ENCODE measurements around the gene NBPF1.
"Not testable (repeated sequence)": the region's sequence is repeated elsewhere in the genome, so short reads cannot be mapped to it uniquely, and the experiment has no call there.

The NBPF1 gene

DNA sequence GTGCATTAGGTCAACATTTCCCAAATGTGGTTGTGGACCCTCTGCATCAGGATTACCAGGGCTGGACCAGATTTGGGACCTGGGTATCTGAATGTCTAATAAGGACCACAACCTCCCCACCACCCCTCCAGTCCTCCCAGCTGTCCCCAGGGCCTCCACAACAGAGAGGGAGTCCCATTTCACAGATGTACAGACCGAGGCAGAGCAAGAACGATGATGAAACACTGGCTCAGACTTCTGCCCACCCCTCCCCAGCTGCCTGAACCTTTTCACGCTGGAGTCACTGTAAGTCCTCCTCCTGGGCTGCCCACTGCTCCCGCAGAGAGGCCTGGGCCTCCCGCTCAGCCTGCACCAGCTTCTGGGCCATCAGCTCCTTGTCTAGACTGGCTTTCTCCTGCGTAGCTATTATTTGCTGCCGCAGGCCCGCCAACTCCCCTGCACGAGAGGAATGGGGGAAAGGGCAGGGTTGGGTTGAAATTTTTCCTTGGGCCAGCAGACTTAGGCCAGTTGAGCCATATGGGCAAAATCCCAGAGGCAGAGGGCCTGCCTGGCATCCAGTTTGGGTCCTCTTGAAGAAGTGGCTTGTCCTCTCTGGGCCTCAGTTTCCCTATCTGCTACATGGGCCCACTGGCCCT, 8.4 kb upstream of the NBPF1 start:
- not testable (repeated sequence) for DNase-seq

DNA sequence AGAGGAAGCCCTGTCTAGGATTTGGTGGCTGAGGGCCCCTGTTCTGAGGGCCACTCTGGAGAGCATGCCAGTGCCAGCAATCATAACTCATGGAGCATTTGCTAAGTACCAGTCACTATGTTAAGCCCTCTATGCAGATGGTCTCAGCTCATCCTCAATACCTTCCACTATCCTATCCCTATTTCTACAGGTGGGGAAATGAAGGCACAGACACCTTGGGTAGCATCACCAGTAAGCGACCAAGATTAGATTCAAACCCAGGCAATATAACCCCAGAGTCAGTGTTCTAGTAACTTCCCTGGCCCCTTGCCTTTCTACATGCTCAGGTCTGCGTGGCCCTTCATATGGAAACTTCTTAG, 7.9 kb upstream of the NBPF1 start:
- no peak for DNase-seq

DNA sequence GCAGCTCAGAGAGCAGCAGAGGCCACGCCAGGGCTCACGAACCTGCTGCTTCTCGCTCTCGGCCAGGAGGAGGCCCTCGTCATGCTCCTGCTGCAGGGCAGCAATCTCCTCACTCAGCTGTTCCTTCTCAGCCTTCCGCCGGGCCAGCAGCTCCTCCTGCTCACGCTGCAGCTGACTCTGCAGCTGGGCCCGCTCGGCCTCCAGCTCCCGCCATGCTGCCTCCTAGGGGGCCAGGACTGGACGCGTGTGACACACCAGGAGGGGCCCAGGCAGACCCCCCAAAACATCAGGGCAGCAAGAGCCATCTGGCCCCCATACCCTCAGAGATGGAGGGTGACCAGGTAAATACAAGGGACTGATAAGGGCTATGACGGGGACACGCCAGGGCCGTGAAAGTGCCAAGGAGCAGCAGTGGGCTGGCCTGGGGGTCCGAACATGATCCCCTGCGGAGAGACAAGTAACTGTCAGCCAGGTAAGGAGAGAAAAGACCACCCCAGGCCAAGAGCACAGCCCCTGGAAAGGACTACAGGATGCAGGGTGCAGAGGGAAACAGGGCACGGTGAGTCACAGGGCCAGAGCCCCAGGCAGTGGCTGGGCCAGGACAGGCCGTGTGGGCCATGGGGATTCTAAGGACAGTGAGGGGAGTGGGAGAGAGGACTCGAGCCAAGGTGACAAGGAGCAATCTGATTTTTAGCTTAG, 6.6 kb upstream of the NBPF1 start:
- DNase-seq, result not testable (repeated sequence)

DNA sequence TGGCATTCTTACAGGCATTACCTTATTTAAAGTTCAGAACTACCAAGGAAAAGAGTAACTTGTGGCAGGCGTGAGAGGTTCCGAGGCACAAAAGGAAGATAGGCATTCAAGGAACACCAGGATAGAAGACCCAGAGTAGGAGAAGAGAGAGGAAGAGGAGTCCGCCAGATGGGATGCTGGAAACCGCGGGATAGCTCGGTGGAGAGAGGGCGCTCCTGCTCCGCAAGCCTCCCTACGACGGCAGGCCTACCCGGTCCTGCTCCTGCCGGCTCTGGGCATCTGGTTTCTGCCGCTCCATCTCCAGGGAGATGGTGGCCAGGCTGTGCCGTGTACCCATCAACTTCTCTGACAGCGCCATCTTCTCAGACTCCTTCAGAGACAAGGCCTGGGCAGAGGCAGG, 5.4 kb upstream of the NBPF1 start:
- DNase-seq, result no peak

DNA sequence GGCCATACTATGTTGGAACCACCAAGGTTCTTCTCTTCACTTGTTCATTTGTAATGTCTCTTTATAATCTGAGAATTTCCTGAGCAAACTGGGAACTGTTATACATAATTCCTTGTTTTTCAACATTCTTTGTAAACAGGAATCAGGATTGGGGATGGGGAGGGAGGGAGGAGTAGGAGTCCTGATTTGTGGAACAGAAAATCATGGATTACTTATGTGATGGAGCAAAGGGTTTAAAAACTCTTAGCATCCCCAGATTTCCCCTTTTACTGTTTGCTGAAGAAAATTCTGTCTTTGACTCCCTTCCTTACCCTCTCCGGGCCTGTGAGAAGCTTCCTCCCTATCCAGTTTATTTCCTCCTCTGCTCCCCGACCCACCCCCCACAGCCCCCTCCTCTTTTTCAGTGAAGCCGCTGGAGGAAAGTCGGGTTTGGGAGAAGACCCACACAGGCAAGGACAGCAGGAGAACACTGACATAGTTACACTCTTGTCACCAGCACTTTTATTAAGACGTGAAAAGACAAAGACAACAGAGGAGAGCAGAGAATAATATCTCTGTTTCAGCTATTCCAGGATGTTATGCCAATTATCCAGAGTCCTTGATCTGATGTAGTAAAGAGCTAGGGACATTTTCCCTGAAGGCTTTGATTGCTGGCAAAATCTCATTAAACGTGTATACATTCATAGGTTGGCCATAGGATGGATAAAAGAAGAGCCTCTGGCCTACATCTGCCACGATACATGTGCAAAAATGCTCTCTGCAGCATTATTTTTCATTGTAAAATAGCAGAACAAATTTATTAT, 4.6 kb upstream of the NBPF1 start:
- no peak for DNase-seq

DNA sequence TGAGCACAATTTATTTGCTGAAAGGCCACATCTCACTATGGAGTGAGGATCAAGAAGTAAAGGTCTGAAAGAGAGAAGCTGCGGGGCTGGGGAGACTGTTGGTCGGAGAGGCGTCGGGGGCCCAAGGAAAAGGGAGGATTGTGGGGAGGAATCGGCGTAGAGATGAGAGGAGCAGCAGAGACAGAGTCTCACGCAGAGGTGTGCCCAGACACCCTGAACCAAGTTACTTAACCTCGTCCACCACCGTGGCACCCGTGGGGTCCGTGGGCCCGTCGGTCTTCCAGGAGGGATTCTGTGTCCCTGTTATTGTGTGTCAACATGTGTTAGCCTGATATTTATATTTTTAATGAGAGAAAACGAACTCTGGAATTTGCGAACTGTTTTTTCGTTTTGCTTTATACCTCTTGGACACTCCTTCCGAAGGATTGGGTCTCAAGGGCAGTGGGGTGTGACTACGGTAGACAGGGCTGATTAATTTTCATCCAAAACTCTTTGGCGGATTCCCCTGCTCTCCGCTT, 3.8 kb upstream of the NBPF1 start:
- DNase-seq, result no peak

DNA sequence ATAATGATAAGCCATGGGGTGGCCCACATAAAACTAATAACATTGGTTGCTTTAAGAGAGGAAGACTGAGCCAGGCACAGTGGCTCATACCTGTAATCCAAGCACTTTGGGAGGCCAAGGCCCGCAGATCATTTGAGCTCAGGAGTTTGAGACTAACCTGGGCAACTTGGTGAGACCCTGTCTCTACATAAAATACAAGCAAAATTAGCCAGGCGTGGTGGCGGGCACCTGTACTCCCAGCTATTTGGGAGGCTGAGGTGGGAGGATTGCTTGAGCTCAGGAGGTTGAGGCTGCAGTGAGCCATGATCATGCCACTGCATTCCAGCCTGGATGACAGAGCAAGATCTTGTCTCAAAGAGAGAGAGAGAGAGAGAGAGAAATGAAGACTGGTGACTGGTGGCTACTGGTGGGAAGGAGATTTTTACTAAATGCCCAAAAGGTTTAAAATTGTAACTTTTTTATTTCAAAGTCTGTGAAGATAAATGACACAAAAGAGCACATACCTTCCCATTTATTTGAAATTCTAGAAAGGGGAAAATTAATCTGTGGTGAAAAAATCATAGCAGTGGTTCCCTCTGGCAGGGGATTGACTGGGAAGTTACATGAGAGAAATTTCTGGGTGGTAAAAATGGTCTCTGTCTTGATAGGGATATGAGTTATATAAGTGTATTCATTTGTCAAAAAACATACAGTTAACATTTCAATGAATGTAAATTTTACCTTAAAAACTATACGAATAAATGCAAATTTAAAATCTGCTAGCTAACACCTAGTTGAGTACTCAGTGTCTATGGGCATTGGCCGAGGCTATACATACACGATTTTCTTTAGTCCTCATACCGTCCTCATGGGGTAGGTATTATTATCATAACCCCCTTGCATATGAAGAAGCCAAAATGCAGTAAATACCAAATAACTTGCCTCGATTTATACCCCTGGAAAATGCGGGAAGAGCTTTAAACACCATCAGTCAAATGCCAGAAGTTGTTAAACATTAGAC, 2.2 kb upstream of the NBPF1 start:
- DNase-seq, result no peak

DNA sequence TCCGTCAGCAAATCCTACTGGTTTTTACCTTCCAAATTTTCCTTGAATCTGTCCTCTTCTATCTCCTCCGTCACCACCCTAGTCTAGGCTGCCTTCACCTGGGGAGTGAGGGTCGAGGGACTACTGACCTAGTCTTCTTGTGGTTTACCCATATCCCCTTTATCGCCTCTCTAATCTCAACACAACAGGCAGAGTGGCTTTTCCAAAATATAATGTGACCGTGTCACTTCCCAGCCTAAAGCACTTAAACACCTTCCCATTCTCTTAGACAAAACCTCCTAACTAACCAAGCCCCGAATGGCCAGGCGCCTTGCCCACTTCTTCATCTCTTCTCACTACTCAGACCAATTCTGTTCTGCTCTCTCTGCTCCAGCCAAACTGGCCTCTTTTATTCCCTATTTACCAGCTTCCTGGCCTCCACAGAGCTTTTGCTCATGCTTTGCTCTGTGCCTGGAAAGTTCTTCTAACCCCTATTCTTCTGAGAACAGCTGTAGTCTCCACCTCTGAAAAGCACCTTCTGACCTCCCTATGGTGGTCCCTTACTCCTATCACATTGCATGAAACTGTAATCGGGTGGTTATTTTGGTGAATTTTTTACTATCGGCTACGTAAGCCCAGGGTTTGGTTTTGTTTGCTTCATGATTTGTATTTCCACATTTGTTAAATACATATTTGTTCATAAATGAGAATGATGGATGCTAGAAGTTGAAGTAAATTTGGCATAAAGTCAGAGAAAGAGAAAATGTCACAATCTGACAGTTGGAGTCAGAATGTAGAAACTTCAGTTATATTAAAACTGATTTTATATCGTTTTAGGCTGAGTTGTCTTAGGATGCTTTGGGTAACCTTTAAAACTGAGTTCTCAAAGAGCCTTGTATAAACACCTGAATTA, 1.2 kb upstream of the NBPF1 start:
- DNase-seq, result no peak

DNA sequence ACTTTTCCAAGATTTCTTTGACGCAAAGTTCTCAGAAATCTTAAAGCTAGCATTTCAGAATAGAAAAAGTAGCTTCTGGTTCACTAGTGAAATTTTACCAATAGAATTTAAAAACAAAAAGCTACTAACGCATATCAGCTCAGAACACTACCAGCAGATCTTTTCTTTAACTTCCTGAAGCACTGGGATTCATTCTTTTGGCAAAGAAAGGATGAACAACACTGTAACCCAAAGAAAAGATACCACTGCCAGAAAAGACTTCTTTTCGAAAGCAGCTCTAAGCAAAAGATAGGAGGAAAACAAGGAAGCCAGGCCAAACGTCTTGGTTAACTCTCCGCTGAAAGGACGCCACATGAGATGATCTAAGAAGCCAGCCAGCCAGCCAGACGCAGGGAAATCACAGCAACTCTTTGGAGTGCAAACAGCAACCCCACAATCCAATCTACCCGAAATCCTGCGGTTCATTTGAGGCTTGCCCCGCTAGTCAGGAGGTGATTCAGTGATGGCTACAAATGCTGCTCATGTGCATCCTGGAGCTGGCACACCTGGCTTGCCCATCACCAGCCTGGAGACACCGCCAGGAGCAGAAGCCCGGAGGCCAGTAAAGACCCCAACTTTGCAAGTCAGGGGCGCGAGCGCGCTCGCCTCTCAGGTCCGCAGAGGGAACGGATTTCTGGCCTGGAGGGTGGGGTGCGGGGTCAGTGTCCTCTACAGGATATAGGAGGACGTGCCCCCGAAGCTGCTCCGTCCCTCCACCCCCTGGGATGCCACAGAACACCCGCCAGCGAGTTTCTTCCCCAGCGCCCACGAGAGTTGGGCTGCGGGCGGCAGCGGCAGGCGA, 812 bp downstream of the NBPF1 start:
- no peak for DNase-seq

DNA sequence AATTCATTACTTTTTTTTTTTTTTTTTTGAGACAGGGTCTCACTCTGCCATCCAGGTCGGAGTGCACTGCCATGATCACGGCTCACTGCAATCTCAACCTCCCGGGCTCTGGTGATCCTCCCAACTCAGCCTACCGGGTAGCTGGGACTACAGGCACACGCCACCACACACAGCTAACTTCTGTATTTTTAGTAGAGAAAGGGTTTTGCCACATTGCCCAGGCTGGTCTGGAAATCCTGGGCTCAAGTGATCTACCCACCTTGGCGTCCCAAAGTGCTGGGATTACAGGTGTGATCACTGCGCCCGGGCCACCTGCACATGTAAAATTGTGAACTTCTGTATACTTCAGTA, 1.4 kb downstream of the NBPF1 start:
- not testable (repeated sequence) for DNase-seq

DNA sequence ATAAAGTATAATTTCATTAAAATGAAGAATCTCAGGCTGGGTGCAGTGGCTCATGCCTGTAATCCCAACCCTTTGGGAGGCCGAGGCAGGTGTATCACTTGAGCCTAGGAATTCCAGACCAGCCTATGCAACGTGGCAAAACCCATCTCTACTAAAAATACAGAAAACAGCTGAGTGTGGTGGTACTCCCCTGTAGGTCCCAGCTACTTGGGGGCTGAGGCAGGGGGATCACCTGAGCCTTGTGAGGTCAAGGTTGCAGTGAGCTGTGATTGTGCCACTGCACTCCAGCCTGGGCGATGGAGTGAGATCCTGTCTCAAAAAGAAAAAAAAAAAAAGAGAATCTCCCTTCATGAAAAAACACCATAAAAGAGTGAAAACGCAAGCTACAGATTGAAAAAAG, 2.2 kb downstream of the NBPF1 start:
- DNase-seq, result not testable (repeated sequence)

DNA sequence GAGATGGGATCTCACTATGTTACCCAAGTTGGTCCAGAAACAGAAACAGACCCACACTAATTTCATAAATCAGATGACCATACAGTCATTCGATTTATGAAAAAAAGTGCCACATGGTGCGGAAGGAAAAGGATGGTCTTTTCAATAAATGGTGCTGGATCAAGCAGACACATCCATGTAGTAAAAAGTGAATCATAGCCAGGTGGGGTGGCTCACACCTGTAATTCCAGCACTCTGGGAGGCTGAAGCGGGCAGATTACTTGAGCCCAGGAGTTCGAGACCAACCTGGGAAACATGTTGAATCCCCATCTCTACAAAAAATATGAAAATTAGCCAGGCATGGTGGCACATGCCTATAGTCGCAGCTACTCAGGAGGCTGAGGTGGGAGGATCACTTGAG, 2.8 kb downstream of the NBPF1 start:
- not testable (repeated sequence) for DNase-seq

DNA sequence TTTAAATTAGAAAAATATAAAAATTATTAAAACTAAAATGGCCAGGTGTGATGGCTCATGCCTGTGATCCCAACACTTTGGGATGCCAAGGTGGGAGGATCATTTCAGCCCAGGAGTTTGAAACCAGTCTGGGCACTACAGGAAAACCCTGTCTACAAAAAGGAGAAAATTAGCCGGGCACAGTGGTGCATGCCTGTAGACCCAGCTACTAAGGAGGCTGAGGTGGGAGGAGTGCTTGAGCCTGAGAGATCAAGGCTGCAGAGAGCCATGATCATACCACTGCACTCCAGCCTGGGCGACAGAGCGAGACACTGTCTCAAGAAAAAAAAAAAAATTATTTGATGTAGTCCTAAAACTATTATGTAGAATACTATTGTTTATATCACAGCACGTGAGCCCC, 3.6 kb downstream of the NBPF1 start:
- DNase-seq, result not testable (repeated sequence)

DNA sequence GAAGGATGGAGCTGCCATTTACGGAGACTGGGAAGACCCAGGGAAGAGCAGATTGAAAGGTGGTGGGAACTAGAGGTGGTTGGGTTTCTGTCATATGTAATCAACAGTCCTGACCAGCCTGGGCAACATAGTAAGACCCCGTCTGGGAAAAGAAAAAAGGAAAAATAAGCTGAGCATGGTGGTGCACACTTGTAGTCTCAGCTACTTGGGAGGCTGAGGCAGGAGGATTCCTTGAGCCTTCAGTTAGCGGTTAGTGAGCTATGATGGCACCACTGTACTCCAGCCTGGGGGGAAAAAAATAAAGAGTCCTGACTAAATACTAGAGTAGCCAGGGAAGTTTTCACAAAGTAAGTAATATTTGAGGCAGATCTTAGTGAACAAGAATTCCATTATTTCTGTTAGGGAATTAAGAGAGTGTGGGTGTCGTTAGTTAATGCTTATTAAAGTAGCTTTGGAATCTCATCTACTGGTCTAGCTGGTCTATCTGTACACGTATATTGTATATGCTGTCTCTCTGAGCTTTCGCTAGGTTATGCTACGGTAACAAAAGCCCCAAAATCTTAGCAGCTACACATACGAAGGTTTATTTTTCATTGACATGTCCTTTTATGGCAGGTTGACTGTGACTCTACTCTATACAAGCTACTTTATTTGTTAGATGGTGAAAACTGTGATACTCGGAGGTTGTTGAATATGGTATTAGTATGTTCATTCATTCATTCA, 4.4 kb downstream of the NBPF1 start:
- no peak for DNase-seq

DNA sequence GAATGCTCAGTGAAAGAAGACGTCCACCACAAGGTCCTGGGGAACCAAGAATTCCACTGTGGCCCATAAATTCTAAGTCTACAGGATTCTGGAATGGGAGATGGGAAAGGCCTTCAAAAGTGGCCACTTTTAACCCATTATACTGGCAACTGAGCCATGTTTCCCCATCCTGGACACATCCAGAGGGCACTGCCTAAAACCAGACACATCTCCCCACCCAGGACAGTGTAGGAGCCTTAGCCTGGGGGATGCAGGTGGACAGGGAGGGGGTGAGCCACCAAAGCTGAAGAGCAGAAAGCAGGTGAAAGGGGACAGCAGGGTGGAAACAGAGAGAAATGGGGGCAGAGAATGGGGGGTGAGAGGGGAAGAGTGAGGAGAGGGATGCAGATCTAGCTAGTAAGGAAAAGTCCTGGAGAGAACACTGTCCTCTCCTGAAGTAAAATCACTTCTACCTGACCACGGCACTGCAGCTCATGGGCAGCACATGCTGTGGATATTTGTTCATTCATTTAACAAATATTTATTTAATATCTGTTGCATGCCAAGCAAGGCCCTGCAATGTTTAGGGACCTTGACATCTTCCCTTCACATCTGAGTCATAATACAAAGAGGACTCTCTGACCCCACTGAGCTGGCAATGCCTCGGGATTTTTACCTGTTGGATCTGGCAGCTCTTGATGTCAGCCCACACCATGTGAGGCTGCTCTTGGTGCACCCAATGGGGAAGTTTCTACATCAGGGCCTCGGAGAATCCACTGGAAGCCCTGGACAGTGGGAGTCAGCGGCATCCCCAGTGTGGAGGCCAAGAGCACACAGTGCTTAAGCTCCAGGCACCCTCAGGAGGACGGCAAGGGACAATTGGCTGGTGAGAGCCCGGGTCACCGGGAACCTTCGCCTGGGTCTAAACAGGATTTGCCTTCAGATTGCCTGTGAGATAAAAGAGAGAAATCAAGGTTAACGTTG, 5.2 kb downstream of the NBPF1 start:
- DNase-seq, result not testable (repeated sequence)

DNA sequence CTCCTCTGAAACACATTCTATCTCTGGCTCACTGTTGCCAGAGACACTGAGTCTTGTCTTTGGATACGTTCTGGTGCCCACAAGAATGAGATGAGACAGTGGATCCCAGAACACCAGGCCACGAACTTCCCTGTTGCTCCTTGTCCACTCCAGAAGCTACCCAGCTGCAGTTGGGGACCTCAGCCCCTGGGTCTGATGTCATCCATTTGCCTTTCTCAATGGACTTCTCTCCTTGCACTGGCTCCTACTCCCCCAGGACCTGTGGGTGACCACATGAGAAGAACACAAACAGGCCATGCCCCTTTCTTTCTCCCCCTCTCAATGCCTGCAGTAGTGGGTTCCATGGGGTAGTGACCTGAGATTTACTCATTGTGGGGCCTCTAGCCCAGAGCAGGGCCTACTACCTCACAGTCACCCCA, 5.9 kb downstream of the NBPF1 start:
- no peak for DNase-seq

DNA sequence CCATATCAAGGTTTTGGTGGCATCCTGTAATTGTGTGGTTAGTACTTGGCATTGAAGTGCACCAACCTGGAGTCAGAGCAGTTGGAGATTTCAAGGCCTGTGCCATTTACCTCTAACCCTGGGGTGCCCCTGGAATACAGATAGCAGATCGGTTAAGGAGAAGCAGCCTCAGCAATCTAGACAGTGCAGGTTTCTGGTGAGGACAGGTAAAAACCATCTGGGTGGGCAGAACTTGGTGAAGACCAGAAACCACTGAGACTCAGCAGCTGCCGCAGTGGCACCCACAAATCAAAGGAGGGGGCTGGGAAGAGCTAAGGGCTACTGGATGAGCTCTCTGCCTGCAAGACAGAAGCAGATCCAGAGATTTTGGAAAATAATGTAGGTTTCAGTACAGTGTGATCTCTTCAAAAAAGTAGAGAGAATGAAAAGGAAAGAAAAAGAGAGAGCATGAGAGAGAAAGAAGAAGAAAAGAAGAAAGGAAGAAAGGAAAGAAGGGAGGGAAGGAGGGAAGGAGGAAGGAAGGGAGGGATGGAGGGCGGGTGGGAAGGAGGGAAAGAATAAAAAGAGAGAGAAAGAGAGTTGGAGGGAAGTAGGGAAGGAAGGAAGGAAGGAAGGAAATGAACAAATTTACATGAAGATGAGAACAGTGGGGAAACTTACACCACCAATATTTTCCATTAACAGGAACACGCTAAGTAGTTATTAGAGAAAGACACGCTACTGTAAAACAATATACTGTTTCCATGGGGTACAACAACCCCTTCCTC, 6.5 kb downstream of the NBPF1 start:
- DNase-seq, result not testable (repeated sequence)
